Activated CD4-positive, alpha-beta memory T cell treated with anti-CD3 and anti-CD28 coated beads for 36 hours (primary cell): ENCODE measurements around the gene LMNA. TPM values are rescaled to one million over a fixed set of nuclear protein-coding genes. Genes with fewer than 3 reads are reported as not detected.

Experiments
- CTCF ChIA-PET: fragments of 350-600 bp; sonication (Branson Sonifier 250); formaldehyde crosslinking; loops from one replicate; lab custom pipeline; 2021; ENCODE audit warnings: antibody characterized with exemption, inconsistent platforms; lab: Charles Lee
- POLR2A ChIA-PET: fragments of 350-600 bp; sonication (Branson Sonifier 250); formaldehyde crosslinking; loops from one replicate; lab custom pipeline; 2021; ENCODE audit warnings: antibody characterized with exemption; lab: Charles Lee
- DNase-seq: peaks from one replicate; pipeline ENCODE4 v3.0.0-alpha.2; 2020
- H3K27ac Mint-ChIP-seq: one replicate; pipeline ENCODE4 v1.8.0; 2021; ENCODE audit warnings: mixed read lengths
- H3K27me3 Mint-ChIP-seq: one replicate; pipeline ENCODE4 v1.8.0; 2021; ENCODE audit warnings: mixed read lengths
- H3K36me3 Mint-ChIP-seq: one replicate; pipeline ENCODE4 v1.8.0; 2021; ENCODE audit warnings: mixed read lengths
- H3K4me1 Mint-ChIP-seq: one replicate; pipeline ENCODE4 v1.8.0; 2021; ENCODE audit warnings: low read depth, mixed read lengths
- H3K4me3 Mint-ChIP-seq: one replicate; pipeline ENCODE4 v1.8.0; 2021; ENCODE audit warnings: mild to moderate bottlenecking, mixed read lengths
- H3K9me3 Mint-ChIP-seq: one replicate; pipeline ENCODE4 v1.8.0; 2021; ENCODE audit warnings: mixed read lengths
- intact Hi-C: fragments of 100-400 bp; cut with micrococcal nuclease; formaldehyde crosslinking; loops from one replicate; pipeline ENCODE4 v1.15.1; 2023
- total RNA-seq, 2 experiments: library from RNA; stranded (reverse); gene quantifications; one replicate each; pipeline ENCODE4 v1.2.3, GENCODE V29; 2021

The LMNA gene
- total RNA-seq, 2 experiments from 2014 or later = 210 to 211 TPM

DNA sequence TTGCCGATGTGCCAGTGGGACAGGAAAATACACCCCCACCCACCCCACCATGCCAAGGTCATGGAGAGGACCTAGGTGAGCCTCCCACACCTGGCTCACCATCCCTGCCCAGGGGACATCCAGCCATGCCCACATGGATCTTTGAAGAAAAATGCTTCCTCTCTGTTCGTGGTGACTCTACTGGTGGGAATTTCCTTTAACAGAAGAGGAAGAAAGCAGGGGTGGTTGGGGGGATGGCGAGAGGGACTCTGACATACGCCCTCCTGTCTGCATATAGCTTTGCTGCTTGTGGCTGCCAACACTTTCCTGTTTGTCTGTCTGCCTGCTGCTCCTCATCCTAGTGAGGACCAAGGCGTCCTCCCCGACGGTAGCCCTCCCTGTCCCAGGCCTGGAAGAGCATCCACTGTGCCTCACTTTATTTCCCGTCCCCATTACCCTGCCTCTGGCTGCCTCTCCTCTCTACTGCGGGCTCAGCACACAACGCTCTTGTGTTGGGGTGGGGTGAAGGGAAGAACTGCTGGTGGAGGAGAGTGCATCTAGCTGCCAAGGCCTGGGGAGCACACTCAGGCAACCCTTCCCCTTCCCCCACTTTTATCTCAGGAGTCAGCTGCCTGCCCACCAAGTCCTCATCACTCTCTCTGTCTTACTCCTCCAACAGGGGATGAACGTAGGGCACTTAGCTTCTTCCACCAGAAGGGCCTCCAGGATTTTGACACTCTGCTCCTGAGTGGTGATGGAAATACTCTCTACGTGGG is 41.4 kb downstream of the LMNA start:
- H3K27ac Mint-ChIP-seq = peak overlapping the region; percentile 66
- no peak for DNase-seq
- ChIA-PET CTCF (interaction anchor here (0.9 to 18.7 kb wide), 5 partner anchors 9 to 230 kb away, joined by 3 to 310 read pairs (median 3); no protein-coding TSS in a partner anchor), POLR2A (interaction anchor here (0.5 to 2.3 kb wide), 4 partner anchors 58 to 92 kb away, joined by 3 to 5 read pairs (median 4); partner anchors contain the start of gene PAQR6)
- peaks cover 72% of the 10 kb centered on the region for H3K4me1 Mint-ChIP-seq
- H3K27me3 Mint-ChIP-seq = no peaks in the 10 kb centered on the region
- intact Hi-C loops = no loop called here
- peak overlapping the region; percentile 80 for H3K4me3 Mint-ChIP-seq
- no peaks in the 10 kb centered on the region for H3K9me3 Mint-ChIP-seq
- H3K36me3 Mint-ChIP-seq = peaks cover 37% of the 10 kb centered on the region

DNA sequence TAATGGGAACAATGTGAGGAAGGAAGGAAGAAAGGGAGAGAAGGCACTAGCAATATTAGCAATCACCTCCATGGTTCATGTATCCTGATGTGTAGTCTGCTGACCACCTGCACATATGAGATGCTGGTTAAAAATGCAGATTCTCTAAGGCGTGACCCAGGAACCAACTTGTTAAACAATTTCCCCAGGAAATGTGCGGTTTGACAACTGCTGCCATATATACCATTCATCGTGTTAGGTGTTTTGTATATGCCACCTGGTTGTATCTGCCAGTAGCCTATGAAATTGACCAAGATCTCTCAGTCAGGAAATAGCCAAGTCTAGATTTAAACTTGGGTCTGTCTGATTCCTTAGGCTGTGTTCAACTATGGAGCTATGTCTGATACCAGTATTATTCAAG is 43.0 kb downstream of the LMNA start:
- Mint-ChIP-seq H3K27me3 (no peaks in the 10 kb centered on the region), H3K4me3 (peak overlapping the region; percentile 35), H3K9me3 (no peaks in the 10 kb centered on the region), H3K27ac (peak overlapping the region; percentile 93), H3K36me3 (peaks cover 47% of the 10 kb centered on the region), H3K4me1 (peaks cover 76% of the 10 kb centered on the region)
- ChIA-PET CTCF (no interaction called here), POLR2A (no interaction called here)
- no peak for DNase-seq
- intact Hi-C loops = no loop called here

DNA sequence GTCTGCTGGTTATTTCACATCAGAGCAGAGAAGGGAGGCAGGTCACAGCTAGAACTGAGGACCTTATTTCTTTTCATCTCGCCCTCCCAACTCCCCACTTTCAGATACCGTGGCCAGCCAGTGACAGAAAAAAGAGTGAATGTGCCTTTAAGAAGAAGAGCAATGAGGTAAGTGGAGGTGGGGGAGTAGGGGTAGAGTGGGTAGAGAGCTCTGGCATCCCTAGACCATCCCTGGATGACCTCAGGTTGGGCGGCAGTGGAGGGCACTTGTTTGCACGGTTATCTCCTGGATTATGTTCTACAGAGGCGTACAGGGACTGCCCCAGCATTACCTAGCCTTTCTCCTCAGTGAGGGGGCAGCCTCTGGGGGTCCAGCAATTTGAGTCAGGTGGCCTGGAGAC is 43.5 kb downstream of the LMNA start:
- ChIA-PET CTCF (no interaction called here), POLR2A (no interaction called here)
- H3K27me3 Mint-ChIP-seq = no peaks in the 10 kb centered on the region
- H3K27ac Mint-ChIP-seq = peak overlapping the region; percentile 93
- no peak for DNase-seq
- intact Hi-C loops = no loop called here
- no peaks in the 10 kb centered on the region for H3K9me3 Mint-ChIP-seq
- H3K4me1 Mint-ChIP-seq = peaks cover 76% of the 10 kb centered on the region
- peaks cover 49% of the 10 kb centered on the region for H3K36me3 Mint-ChIP-seq
- peak overlapping the region; percentile 35 for H3K4me3 Mint-ChIP-seq

DNA sequence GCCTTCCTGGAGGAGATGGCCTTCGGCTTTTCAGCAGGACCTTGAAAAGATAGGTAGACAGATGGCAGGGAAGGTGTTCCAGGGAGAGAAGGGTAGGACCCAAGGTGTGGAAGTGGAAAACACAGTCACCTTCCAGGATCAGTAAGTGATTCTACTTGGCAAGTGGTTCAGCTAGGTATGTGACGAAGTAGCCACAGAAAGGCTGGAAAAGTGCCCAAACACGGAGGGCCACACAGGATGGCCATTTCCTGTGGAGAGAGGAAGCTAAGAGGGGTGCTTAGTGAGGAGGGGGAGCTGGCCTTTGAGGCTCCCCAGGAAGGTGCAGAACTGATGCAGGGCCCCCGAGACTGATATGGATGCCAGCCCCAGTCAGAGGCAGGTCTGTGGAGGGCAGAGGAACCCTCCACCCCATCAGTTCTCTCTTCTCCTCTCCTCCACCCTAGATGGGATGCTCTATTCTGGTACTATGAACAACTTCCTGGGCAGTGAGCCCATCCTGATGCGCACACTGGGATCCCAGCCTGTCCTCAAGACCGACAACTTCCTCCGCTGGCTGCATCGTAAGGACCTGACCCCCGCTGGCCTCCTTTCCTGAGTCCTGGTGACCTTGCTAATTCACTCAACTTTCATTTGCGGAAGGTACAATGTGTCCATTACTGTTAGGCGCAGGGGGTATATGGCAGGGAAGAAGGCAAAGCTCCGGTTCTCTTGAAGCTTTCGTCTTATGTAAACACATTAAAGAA is 45.7 kb downstream of the LMNA start:
- peaks cover 80% of the 10 kb centered on the region for H3K4me1 Mint-ChIP-seq
- intact Hi-C loops = loop anchor here (2.0 kb wide), 1 partner anchor 39 kb away; no protein-coding TSS in a partner anchor
- H3K27ac Mint-ChIP-seq = peak overlapping the region; percentile 93
- ChIA-PET POLR2A (interaction anchor here (0.6 to 4.5 kb wide), 10 partner anchors 21 to 65 kb away, joined by 3 to 40 read pairs (median 6); partner anchors contain the start of genes PMF1 and SLC25A44), CTCF (interaction anchor here (0.6 to 6.3 kb wide), 4 partner anchors 13 to 297 kb away, joined by 3 to 50 read pairs (median 5); no protein-coding TSS in a partner anchor)
- peaks cover 3% of the 10 kb centered on the region for H3K9me3 Mint-ChIP-seq
- H3K27me3 Mint-ChIP-seq = no peaks in the 10 kb centered on the region
- peak overlapping the region; percentile 74 for H3K4me3 Mint-ChIP-seq
- DNase-seq = no peak
- H3K36me3 Mint-ChIP-seq = peaks cover 60% of the 10 kb centered on the region

DNA sequence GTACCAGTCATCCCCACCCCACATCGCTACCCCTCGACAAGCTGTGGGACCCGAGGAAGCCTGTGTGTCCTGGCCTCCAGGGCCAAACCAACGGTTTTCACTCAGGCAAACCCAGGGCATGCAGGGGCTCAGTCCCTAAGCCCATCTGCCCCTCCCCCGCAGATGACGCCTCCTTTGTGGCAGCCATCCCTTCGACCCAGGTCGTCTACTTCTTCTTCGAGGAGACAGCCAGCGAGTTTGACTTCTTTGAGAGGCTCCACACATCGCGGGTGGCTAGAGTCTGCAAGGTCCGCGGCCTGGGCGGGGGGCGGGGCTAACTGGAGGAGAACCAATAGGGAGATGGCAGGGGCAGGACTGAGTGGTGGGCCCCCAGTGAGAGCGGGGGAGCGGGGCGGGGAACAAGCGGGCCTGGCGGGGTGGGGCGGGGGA is 46.2 kb downstream of the LMNA start:
- no peaks in the 10 kb centered on the region for H3K27me3 Mint-ChIP-seq
- CTCF ChIA-PET = interaction anchor here (1.0 to 6.3 kb wide), 7 partner anchors 13 to 64 kb away, joined by 3 to 50 read pairs (median 5); no protein-coding TSS in a partner anchor
- H3K4me3 Mint-ChIP-seq = peak overlapping the region; percentile 74
- POLR2A ChIA-PET = interaction anchor here (0.6 to 4.5 kb wide), 15 partner anchors 8 to 86 kb away, joined by 3 to 40 read pairs (median 5); partner anchors contain the start of genes PMF1 and SLC25A44
- H3K27ac Mint-ChIP-seq = peak overlapping the region; percentile 93
- H3K36me3 Mint-ChIP-seq = peaks cover 64% of the 10 kb centered on the region
- H3K9me3 Mint-ChIP-seq = peaks cover 4% of the 10 kb centered on the region
- peaks cover 82% of the 10 kb centered on the region for H3K4me1 Mint-ChIP-seq
- DNase-seq = peak; percentile 90
- intact Hi-C loops = loop anchor here (1.0 to 2.0 kb wide), 5 partner anchors 14 to 63 kb away; no protein-coding TSS in a partner anchor

DNA sequence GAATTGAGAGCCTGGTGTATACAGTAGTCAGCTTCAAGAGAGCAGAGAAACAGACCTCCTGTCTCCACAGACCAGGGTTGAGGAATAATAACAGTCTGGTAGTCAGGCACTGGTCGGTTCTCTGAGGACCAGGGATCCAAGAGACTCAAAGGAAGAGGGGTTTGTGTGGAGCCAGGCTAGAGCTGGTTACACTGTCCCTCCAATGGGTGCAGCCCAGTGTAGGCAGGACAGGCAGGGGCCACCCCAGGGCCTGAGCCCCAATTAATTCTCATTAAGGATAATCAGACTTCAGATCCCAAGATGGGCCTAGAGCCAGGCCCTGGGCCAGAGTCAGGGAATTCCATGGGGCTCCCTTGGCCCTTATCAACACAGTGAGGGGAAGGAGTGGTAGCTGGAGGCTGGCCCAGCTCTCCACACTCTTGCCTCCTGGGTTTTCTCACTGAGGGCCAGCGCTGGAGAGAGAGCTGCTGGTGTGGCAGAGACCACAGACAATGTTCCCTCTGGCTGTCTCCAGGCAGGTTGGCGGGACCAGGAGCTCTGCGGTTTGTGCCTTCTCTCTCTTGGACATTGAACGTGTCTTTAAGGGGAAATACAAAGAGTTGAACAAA is 48.0 kb downstream of the LMNA start:
- Mint-ChIP-seq H3K4me3 (no peak overlapping the region), H3K4me1 (peaks cover 72% of the 10 kb centered on the region), H3K9me3 (peaks cover 4% of the 10 kb centered on the region), H3K27ac (peak overlapping the region; percentile 98), H3K27me3 (no peaks in the 10 kb centered on the region), H3K36me3 (peaks cover 64% of the 10 kb centered on the region)
- intact Hi-C loops = no loop called here
- ChIA-PET CTCF (interaction anchor here (2.1 to 6.3 kb wide), 2 partner anchors 63 to 66 kb away, joined by 12 to 50 read pairs; no protein-coding TSS in a partner anchor), POLR2A (interaction anchor here (2.6 to 4.5 kb wide), 3 partner anchors 31 to 55 kb away, joined by 13 to 40 read pairs (median 16); partner anchors contain the start of genes PMF1 and SLC25A44)
- no peak for DNase-seq

DNA sequence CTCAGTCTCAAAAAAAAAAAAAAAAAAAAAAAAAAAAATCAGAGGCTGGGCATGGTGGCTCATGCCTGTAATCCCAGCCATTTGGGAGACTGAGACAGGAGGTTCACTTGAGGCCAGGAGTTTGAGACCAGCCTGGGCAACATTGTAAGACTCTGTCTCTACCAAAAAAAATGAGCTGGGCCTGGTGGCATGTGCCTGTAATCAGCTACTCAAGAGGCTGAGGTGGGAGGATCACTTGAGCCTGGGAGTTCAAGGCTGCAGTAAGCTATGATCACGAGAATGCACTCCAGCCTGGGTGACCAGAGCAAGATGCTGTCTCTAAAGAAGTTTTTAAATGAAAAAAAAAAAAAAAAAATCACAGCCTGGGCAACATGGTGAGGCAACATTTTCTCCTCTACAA is 49.2 kb downstream of the LMNA start:
- Mint-ChIP-seq H3K9me3 (peaks cover 4% of the 10 kb centered on the region), H3K36me3 (peaks cover 59% of the 10 kb centered on the region), H3K27me3 (no peaks in the 10 kb centered on the region), H3K4me1 (peaks cover 60% of the 10 kb centered on the region), H3K4me3 (no peak overlapping the region), H3K27ac (peak overlapping the region; percentile 53)
- ChIA-PET CTCF (interaction anchor here (0.9 to 6.3 kb wide), 5 partner anchors 10 to 222 kb away, joined by 3 to 50 read pairs (median 4); no protein-coding TSS in a partner anchor), POLR2A (interaction anchor here (0.7 to 2.0 kb wide), 6 partner anchors 9 to 54 kb away, joined by 3 to 9 read pairs (median 4); partner anchors contain the start of genes PMF1 and SLC25A44)
- no peak for DNase-seq
- intact Hi-C loops = no loop called here

DNA sequence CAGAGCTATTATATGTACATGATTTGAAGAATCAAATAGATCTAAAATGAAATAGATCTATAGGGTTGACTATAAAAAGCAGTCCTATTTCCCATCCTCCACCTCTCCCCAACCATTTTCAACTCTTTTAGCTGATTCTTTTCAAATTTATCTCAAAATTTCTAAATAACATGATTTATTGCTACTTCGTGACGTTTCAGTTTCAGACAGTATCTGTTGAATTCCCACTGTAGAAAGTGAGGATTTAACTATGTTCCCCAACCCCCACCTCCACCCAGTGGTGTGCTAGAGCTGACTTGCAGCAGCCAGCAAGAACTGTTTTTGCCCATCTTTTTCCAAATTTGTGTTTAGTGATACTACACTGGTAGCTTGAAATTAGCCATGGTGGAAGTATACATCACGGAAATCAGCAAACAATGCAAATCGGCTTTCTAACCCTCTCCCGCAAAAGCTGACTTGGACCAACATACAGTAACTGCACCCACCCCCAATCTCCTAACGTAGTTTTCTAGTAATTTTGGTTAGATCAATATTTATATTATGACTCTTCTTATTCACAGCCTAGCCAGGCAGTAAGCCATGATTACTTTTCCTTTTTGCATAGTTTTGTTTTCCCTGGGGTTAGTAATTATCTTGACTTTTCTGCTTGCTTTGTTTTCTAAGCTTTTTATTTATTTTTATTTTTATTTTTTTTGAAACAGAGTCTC is 49.8 kb downstream of the LMNA start:
- POLR2A ChIA-PET = interaction anchor here (0.6 to 2.0 kb wide), 9 partner anchors 9 to 82 kb away, joined by 3 to 9 read pairs (median 4); partner anchors contain the start of genes PMF1 and SLC25A44
- peaks cover 55% of the 10 kb centered on the region for H3K36me3 Mint-ChIP-seq
- no peak for DNase-seq
- peaks cover 4% of the 10 kb centered on the region for H3K9me3 Mint-ChIP-seq
- peak overlapping the region; percentile 53 for H3K27ac Mint-ChIP-seq
- H3K4me3 Mint-ChIP-seq = no peak overlapping the region
- intact Hi-C loops = no loop called here
- CTCF ChIA-PET = interaction anchor here (0.9 to 6.3 kb wide), 5 partner anchors 9 to 221 kb away, joined by 3 to 50 read pairs (median 4); no protein-coding TSS in a partner anchor
- no peaks in the 10 kb centered on the region for H3K27me3 Mint-ChIP-seq
- peaks cover 55% of the 10 kb centered on the region for H3K4me1 Mint-ChIP-seq

DNA sequence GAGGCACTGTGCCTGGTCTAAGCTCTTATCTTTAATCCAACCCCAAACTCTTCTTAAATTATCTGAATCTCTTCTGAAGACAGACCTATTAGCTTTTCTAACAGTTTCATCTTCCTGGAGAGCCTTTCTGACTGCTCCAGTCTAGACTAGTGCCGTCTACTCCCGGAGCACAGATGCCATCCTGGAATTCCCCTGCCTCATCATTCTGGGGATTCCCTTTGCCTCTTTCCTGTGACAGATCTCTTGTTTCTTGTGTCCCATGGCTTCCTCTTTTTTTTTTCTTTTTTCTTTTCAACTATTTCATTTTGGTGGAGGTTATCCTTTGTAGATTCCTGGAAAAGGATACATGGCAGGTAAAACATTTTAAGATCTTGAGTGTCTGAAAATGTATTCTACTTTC is 50.6 kb downstream of the LMNA start:
- intact Hi-C loops = no loop called here
- ChIA-PET CTCF (interaction anchor here (0.6 to 1.8 kb wide), 4 partner anchors 19 to 221 kb away, joined by 3 to 6 read pairs (median 4); no protein-coding TSS in a partner anchor), POLR2A (interaction anchor here (0.6 to 2.0 kb wide), 5 partner anchors 15 to 81 kb away, joined by 4 to 6 read pairs (median 4); no protein-coding TSS in a partner anchor)
- Mint-ChIP-seq H3K36me3 (peaks cover 49% of the 10 kb centered on the region), H3K4me1 (peaks cover 46% of the 10 kb centered on the region), H3K9me3 (peaks cover 4% of the 10 kb centered on the region), H3K27ac (peak overlapping the region; percentile 84), H3K4me3 (no peak overlapping the region), H3K27me3 (no peaks in the 10 kb centered on the region)
- peak; percentile 56 for DNase-seq

DNA sequence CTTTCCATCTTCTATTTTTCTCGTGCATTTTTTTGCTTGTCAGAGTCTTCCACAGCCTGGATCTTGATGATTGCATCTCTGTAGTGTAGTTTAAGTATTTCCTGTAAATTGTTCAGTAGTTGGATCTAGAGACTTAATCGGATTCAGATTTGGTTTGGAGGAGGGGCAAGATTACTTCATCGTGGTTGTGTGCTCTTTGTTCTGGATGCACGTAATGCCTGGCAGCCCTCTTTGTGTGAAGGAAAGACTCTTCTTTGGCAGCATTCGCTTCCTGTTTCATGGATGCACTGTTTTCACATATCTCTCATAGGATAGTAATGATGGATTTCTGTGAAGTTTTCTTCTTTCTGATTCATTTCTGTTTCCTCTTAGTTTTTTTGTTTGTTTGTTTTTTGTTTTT is 53.0 kb downstream of the LMNA start:
- no peak overlapping the region for H3K4me3 Mint-ChIP-seq
- peaks cover 38% of the 10 kb centered on the region for H3K36me3 Mint-ChIP-seq
- no peak for DNase-seq
- peaks cover 25% of the 10 kb centered on the region for H3K4me1 Mint-ChIP-seq
- H3K27ac Mint-ChIP-seq = no peak overlapping the region
- CTCF ChIA-PET = no interaction called here
- POLR2A ChIA-PET = no interaction called here
- intact Hi-C loops = no loop called here
- H3K27me3 Mint-ChIP-seq = no peaks in the 10 kb centered on the region
- H3K9me3 Mint-ChIP-seq = peaks cover 4% of the 10 kb centered on the region
